NCI-H2196 treated with DMSO at 0.1 percent for 48 hours (cell line): Measurements from ENCODE around the gene CD164L2.
A peak's percentile ranks its signal among the peaks of the same experiment; 100 is the strongest.
"Not testable (repeated sequence)": the region's sequence is repeated elsewhere in the genome, so short reads cannot be mapped to it uniquely, and the experiment has no call there.

ENCODE experiments used
- DNase-seq: peaks from one replicate; lab custom pipeline; 2025; ENCODE audit not compliant: unreplicated experiment; lab: John Stamatoyannopoulos, UW

Gene CD164L2

DNA sequence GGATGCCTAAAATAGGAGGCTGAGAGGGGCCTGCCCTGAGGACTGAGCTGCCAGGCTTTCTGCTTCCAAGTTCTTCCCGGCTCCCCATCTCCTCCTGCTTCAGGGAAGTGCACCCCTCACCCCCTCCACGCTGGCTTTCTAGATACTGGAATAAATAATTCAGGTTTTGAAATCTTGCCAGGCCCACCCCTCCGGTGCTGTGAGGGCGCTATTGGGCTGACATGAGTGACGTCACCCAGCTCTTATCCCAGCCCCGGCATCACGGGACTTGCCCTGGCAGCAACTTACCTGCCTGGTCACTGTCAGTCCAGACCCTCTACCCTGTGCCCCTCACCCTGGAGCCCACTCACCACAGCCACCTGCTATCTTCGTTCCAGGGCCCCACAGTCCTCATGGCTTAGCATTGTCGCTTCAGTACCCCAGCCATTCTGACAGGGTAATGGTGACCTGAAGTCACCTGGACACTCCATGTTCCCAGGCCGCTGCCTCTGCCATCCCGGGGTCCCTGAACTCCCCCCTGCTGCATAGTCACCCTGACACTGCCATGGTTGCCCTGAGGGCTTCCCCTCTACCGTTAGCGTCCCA lies 8.5 kb upstream of the CD164L2 start:
- DNase-seq: no peak

DNA sequence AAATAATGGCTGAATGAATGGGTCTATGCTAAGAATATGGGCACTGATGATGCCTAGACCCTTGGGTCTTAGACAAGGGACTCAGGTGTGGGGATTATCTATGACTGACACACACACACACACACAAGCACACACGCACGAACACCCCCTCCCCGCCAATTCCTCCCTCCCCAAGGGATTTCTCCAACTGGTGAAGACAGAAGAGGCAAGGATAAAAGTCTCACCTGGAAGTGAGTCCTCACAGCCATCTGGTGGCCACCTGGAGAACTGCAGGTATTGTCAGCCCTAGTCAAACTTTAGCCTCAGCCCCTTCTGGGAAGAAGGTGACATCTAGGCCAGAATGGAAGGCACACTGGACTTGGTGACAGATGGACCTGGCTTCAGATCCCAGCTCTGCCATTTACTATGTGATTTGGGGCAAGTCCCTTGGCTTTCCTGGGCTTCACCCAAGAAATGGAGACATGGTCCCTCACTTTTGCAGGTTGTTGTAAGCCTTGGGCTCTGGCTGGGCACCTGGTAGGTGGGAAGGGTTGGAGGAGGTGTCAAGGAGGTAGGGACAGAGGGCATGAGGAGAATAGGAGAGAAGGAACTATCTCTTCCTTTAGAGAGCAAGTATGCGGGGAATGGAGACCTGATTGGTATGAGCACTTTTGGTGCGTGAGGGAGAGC lies 5.3 kb upstream of the CD164L2 start:
- peak; percentile 50 for DNase-seq

DNA sequence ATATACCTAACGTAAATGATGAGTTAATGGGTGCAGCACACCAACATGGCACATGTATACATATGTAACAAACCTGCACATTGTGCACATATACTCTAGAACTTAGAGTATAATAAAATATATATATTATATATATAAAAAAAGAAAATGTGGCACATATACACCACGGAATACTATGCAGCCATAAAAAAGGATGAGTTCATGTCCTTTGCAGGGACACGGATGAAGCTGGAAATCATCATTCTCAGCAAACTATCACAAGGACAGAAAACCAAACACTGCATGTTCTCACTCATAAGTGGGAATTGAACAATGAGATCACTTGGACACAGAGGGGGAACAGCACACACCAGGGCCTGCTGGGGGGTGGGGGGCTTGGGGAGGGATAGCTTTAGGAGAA lies 1.7 kb upstream of the CD164L2 start:
- DNase-seq: not testable (repeated sequence)

DNA sequence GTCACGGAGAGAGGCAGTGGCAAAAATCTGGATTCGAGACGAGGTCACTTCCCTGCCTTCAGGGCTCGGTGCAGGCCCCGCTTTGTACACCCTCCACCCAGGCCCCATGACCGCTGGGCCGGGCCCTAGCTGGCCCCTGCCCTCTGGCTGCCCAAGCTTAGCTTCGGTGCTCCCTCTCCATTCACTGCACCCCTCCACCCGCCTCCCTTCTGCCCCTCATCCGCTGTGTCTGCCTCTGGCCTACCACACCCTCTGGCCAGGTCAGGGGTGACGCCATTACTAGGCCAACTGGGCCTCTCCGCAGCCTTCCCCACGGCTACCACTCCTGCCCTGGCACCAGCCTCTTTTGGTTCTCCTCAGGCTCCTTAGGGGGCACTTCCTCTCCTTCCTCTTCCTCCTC lies 528 bp upstream of the CD164L2 start:
- no peak for DNase-seq

DNA sequence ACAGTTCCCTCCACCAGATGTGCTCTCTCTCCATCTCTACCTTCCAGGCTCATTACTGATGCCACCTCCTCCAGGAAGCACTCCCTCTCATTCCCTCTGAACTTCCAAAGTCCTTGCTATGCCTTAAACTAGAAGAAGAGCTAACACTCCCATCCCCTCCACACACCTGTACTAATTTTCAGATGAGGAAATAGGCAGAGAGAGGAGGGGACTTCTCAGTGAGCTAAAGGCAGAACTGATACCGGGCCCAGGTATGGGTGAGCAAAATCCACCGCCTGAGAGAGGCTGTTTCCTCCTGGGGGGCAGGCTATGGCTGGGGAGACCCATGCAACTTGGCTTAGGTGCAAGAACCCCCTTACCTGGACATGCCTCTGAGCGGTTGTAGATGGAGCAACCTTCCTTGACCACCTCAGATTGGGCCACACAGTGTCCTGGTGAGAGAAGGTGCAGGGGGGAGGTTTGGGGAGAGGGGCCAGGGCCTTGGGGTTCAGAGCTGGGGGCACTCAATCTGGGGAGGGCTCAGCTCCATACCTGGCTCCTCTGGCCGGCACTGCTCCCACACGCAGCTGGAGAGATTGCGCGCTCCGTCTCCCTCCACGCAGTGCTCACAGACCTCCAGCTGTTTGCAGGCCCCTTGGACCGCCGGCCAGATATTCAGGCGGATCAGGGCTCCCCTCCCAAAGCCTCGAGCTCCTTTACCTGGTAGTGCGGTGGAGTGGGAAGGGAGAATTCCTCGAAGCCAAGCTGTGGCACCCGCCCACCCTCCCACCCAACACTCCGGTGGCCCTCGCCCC lies 967 bp downstream of the CD164L2 start:
- no peak for DNase-seq

DNA sequence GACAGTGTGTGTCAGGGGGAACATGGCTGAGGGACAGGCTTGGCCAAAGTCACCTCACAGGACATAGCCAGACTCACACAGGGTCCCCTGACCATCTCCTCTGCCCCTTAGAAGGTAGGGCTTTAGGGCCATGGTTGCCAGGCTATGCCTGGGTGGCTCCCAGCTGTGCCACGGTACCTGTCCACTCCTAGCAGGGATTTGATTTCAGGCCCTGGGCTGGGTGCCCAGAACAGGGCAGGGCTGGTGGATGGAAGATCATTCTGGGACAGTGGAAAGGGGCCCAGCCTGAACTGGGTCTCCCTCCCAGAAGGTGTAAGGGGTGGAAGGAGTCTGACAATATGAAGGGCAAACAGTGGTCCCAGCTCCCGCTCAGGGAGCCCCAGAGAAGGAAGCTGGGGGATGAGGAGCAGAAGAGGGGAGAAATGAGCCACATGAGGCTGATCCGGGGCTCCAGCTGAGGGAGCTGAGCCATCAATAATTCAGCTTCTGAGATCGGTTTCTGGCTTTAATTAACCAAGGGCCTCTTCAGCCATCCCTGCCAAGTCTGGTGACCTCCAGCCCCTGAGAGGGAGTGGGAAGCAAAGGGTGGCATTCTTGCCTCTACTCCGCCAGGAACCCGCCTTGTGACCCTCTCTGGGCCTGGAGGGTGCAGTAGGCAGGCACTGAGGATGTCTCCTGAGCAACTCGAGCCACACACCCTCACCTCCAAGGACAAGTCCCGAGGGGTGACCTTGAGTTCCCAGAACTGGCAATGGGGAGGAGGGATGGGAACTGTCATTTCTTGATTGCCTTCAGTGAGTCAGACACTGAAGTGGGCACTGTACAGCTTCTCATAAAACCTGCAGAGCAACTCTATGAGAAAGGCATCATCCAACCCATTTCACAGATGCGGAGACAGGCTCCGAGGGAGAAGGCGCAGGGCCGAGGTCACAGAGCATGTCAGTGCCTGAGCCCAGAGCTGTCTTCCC lies 2.1 kb downstream of the CD164L2 start:
- DNase-seq: no peak

DNA sequence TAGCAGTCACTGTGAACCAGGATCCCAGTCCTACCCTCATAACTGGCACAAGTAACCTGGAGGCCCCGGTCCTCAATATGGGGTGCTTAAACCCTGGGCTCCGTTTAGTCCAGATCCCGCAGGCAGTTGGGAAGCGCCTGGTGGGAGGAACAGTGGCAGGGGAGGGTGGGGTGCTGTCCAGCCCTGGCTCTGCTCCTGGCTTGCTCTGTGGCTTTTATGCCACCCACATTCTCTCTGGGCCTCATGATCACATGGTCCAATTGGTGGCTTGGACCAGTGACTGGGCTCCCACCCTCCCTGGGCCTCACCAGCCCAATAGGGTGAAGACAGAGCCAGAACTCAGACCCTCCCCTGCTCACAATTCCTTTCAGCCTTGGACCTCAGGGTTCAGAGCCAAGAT lies 2.9 kb downstream of the CD164L2 start:
- no peak for DNase-seq

DNA sequence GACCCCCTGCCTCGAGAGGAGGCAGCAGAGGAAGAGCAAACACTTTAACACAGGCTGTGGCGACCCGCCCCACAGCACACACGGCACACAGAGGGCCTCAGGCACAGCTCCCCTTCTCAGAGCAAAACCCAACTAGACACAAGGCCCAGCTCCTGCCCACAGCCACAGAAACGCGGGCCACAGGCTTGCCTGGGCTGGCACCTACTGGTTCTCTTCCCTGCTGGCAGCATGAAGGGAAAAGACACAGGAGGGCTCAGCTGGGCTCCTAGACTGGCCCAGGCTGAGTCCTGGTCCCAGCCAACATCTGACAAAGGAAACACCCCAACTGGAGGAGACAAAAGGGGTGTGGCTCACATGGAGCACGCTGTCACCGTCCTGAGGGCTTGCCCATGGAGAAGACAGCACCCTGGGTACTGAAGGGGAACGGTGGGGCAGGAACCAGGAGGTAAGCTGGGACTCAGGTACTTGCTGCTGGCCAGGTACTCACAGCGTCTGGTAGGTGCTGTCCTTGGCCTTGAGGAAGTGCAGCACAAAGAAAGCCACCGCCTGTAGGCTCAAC lies 3.5 kb downstream of the CD164L2 start:
- no peak for DNase-seq

DNA sequence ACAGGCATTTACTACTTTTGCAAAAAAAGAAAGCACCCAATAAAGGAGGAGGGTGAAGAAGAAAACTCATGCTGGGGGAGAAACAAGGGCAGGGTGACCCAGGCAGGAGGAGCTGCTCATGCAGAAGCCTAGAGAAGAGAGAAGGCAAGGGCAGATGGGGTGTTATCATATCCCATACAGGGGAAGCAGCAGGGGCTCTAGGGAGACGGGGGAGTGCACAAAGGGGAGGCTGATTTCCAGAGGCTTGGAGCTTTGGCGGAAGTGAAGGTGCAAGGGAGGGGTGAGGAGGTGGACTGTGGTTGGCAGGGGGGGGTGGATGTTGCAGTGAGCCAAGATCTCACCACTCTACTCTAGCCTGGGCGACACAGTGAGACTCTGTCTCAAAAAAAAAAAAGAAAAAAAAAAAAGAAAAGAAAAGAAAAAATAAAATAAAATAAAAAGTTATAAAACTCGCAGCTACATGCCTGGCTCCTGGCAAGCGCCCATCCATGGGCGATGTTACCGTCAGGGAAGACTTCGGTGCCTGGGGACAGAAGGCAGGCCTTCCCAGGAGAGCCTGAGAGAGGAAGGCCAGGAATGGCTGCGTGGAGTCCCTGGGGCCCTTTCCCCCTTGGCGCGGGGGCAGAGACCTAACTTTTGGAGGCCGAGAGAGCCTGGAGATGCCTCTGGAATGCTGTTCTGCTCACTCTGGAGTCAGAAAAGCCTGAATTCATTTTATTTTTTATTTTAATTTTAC lies 5.2 kb downstream of the CD164L2 start:
- DNase-seq: no peak

DNA sequence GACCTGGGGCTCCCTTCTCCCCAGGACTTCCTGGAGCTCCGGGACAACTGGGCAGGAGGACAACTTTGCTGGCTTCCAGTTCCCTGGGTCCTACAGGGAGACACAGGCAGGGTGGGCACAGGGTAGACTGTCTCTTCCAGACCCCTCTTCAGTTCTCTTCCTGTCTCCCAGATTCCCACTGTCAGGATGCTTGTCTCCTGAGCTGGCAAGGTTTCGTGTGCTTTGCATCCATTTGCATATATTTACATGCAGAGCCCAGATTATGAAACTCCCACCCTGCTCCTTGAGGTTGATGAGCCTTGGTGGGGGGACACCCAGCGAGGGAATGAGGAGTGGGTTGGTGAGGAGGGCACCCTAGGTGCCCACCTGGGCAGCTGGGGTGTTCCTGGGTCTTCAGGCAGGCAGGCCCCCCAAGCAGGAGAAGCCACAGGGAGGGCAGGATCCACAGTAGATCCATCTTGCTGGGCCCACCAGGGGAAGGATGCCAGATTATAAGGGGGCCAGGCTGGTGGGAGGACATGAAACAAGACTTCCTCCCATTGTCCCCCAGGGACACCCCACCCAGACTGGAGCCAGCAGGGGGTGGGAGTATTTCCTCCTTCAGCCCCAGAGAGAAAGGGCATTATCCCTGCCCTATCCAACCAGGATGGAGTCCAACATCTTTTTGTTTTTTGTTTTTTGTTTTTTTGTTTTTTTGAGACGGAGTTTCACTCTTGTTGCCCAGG lies 8.6 kb downstream of the CD164L2 start, which contains the start of gene FCN3:
FCN3 (minus strand) TSS at position 463 of the 725 bp plus-strand sequence; CDS start at position 457, 6 bp downstream.
- DNase-seq: no peak

DNA sequence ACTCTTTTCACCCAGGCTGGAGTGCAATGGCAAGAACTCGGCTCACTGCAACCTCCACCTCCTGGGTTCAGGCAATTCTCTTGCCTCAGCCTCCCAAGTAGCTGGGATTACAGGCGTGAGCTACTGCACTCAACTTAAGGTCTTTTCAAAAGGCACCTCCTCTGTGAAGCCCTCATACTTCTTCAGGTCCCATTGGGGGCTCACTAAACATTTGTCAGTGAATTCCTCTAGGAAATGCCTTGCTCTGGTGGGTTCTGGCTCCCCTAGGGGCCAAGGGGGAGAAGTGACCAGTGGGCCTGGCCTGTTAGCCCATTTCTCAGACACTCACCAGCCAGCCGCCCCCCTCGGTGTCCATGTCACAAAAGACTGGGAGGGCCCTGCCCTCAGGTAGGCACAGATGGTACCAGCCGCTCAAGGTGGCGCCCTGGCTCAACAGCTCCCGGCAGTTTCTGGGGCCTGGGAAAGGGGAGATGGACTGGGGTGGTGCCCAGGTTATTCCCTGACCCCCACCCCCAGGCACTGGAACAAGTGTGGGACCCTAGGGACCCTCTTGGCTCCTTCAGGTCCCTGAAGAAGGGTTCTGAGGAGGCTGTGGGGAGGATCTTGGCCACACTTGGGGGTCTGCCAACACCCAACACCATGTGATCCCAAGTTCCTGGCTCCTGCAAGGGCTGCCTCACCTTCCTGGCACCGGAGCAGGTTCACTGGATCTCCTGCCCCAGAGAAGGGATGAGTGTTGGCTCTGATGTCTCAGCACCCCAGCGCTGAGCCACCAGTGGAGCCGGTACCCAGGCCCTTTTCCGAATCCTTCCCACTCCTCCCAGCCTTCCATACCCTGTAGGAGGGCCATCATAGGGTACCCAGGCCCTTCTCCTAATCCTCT lies 10.1 kb downstream of the CD164L2 start:
- DNase-seq: no peak

DNA sequence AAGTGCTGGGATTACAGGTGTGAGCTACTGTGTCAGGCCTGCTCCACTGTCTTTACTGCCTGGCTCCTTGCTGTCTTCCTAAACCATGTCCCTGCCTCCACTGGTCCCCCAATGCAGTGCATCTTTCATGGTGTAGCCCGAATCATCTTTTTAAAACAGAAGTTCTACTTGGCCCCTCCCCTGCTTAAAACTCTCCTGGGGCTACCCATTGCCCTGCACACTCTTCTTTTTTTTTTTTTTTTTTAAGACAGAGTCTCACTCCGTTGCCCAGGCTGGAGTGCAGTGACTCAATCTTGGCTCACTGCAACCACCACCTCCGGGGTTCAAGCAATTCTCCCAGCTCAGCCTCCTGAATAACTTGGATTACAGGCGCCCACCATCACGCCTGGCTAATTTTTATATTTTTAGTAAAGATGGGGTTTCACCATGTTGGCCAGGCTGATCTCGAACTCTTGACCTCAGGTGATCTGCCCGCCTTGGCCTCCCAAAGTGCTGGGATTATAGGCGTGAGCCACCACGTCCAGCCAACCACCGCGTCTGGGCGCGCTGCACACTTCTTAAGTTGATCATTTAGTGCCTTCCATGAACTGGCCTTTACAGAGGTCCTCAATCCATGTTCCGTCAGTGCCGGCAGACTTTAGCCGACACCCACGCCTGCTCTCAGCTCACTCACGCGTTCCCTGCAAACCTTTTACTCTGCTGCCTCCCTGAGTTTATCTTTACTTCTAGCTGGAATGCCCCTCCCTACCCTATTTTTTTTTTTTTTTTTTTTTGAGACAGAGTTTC lies 10.9 kb downstream of the CD164L2 start:
- no peak for DNase-seq

DNA sequence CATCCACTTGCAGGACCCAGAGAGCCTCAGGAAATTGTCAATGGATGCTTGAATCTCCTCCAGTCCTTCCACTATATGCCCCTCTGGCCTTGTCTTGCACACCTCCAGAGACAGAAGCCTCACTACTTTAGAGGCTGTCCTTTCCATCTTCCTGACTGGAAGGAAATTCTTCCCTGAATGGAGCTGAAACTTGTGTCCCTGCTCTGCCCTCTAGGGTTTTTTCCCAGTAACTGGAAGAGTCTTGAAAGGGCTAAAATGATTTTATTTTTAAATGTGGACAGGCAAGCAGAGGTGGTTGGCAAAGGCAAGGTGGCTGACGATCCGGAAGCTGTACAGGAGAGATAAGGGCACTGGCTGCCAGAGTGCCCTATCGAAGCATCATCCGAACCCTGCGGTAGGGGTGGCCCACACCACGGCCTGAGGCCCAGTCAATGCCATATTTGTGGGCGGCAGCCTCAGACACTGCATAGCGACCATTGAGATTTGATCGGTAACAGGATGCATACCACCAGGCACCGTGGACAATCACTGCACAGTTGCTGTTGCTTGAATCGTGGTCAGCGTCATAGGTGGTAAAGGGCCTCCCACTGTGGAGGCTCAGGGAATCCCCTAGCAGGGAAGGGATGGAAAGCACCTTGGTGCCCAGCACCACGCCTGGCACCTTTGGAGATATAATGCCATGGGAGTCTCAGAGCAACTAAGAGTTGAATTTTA lies 14.1 kb downstream of the CD164L2 start:
- no peak for DNase-seq

DNA sequence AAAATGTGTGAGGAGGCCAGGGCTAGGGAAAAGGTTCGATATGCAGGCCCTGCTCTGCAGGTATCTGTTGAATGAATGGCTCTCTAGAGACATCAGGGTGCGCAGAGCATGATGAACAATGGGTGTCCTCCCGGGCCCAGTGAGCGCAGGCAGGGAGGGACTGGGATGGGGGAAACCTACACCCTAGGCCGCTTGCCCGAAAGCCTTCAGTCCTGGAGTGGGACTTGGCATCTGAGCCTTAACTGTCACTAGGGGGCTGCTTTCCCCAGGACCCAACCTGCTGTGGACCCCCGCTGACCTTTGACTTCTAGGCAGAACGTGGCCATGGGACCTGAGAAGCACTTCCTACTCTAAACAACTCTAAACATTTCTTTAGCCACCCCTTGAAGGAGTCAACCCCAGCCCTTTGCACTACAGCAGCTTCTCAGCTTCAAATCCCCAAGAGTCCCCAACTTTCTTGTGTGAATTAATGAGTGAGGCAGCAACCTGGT lies 15.9 kb downstream of the CD164L2 start:
- no peak for DNase-seq

DNA sequence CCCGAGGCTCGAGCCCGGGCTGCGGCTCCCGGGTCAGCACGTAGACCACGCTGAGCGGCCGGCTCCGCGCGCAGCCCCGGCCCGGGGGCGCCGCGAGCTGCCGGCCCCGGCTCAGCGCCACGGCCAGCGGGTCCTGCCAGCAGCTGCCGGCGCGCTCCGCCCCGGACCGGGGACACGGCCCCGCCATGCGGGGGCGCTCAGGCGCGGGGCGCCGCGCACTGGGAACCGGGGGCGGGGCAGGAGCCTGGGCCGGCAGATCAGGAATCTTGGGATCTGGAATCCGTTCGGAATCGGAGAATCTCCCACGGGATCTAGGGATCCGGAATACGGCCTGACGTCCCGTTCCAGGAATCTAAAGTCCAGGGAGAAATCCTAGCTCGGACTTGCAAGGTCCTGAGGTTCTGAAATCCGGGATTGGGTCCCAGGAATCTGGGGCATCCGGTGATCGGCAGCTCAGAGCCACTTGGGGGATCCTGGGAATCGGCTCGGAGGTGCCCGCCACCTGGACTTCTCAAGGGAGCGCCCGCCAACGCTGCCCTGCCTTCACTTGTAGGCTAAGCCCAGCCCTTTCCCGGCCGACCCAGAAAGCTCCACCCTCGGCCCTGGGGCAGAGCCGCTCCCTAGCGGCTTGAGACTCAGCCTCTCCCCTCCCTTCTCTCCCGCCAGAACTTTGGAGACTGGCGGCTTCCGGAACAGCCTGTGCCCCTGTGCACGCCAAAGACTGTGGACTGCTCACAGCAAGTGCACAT lies 16.5 kb downstream of the CD164L2 start, which contains the start of gene MAP3K6:
MAP3K6 (minus strand) TSS at position 551 of the 749 bp plus-strand sequence; CDS start at position 187, 364 bp downstream.
- DNase-seq: peak; percentile 75

DNA sequence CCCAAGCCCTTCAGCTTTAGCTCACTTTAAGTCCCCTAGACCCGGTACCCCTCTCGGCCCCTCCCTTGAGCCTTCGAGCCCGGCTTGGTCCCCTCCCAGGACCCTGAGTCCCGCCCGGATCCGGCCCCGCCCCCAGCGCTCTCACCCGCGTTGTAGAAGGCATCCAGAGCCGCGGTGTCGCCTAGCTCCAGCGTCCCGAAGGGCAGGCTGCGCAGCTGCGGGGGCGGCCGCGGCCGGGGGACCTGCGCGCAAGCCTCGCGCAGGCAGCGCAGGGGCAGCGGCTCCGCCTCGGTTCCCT lies 17.1 kb downstream of the CD164L2 start:
- peak; percentile 71 for DNase-seq
